Smooth muscle cell (in vitro differentiated cells): ENCODE results near the gene MAGEB3. TPM values are rescaled to one million over a fixed set of nuclear protein-coding genes. Genes with fewer than 3 reads are reported as not detected.

Experiments
- DNase-seq: peaks from one replicate; lab custom pipeline; 2025; ENCODE audit not compliant: unreplicated experiment; lab: John Stamatoyannopoulos, UW
- H2AFZ ChIP-seq: fragments of 200-600 bp; sonication (generic); 2 replicates; pipeline ENCODE4 v1.6.0; 2016; ENCODE audit warnings: antibody characterized with exemption, low read depth, mild to moderate bottlenecking
- H3F3A ChIP-seq: fragments of 200-600 bp; sonication (generic); 2 replicates; pipeline ENCODE4 v1.6.0; 2017; ENCODE audit warnings: antibody characterized with exemption, low read depth
- H3K27ac ChIP-seq: fragments of 200-600 bp; sonication (generic); 2 replicates; pipeline ENCODE4 v1.5.1; 2016; ENCODE audit warnings: low read depth, mild to moderate bottlenecking
- H3K27me3 ChIP-seq: fragments of 200-600 bp; sonication (generic); 2 replicates; pipeline ENCODE4 v1.6.1; 2016; ENCODE audit warnings: low read depth, mild to moderate bottlenecking
- H3K36me3 ChIP-seq: fragments of 200-600 bp; sonication (generic); 2 replicates; pipeline ENCODE4 v1.5.1; 2016; ENCODE audit warnings: low read depth
- H3K4me1 ChIP-seq: fragments of 200-600 bp; sonication (generic); 2 replicates; pipeline ENCODE4 v1.5.1; 2016; ENCODE audit warnings: low read depth
- H3K4me2 ChIP-seq: fragments of 200-600 bp; sonication (generic); 2 replicates; pipeline ENCODE4 v1.6.0; 2016; ENCODE audit warnings: mild to moderate bottlenecking
- H3K4me3 ChIP-seq: fragments of 200-600 bp; sonication (generic); 2 replicates; pipeline ENCODE4 v1.5.1; 2016; ENCODE audit warnings: mild to moderate bottlenecking
- H3K79me2 ChIP-seq: fragments of 200-600 bp; sonication (generic); 2 replicates; pipeline ENCODE4 v1.6.0; 2016; ENCODE audit warnings: low read depth, mild to moderate bottlenecking
- H3K9ac ChIP-seq: fragments of 200-600 bp; sonication (generic); 2 replicates; pipeline ENCODE4 v1.6.0; 2016; ENCODE audit warnings: low read depth
- H3K9me3 ChIP-seq: fragments of 200-600 bp; sonication (generic); replicated peaks from 2 replicates; pipeline ENCODE4 v1.5.1; 2016; ENCODE audit warnings: low read depth
- H4K20me1 ChIP-seq: fragments of 200-600 bp; sonication (generic); 2 replicates; pipeline ENCODE4 v1.6.0; 2016; ENCODE audit warnings: low read depth
- CTCF ChIP-seq: fragments of 200-600 bp; sonication (generic); IDR thresholded peaks from 2 replicates; pipeline ENCODE4 v1.5.1; 2017; ENCODE audit warnings: borderline replicate concordance, mild to moderate bottlenecking, antibody characterized with exemption; ENCODE audit not compliant: insufficient read depth, poor library complexity, severe bottlenecking
- WGBS: methylation state at CpG from one replicate; pipeline ENCODE4 v1.1.7; 2016; ENCODE audit warnings: low lambda C conversion rate; 5-methylcytosine and 5-hydroxymethylcytosine counted together
- polyA plus RNA-seq: library from polyadenylated mRNA; unstranded; fragments of >200 nt; fragmentation: Nextera tagmentation; extraction: Ambion mirVana; gene quantifications from 2 replicates; pipeline ENCODE4 v1.2.1, GENCODE V29; 2016
- total RNA-seq: library from RNA; depleted of rRNA; stranded (reverse); fragments of >200 nt; gene quantifications from 2 replicates; pipeline ENCODE4 v1.2.3, GENCODE V29; 2014

MAGEB3 gene
- total and polyA plus RNA-seq, 2 experiments from 2014 or later: not detected

DNA sequence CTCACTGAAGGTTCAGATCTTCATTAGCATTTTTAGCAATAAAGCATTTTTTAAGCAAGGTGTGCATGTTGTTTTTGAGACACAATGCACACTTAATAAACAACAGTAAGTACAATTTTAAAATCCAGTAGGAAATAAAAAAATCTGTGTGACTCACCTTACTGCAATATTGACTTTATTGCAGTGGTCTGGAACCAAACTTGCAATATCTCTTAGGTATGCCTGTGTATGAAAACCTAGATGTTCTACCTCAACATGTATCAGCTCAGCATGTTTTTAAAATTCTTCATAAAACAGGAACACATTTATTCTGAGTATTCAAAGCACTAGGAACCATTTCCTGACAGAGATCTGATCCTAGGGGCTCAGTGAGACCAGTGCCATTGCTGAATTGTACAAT, 52.1 kb downstream of the MAGEB3 start:
- Histone ChIP-seq H3K4me3 (no peak overlapping the region), H3K27ac (peak overlapping the region; percentile 94), H3F3A (no peaks in the 10 kb centered on the region), H4K20me1 (no peaks in the 10 kb centered on the region), H3K9me3 (no peaks in the 10 kb centered on the region), H2AFZ (no peak overlapping the region), H3K27me3 (no peaks in the 10 kb centered on the region), H3K4me2 (no peak overlapping the region), H3K4me1 (no peaks in the 10 kb centered on the region), H3K36me3 (no peaks in the 10 kb centered on the region), H3K9ac (peak overlapping the region; percentile 18), H3K79me2 (no peaks in the 10 kb centered on the region)
- no peak for DNase-seq
- TF ChIP-seq CTCF: no peak

GRCh38 chrX:30283456-30284200, 53.2 kb downstream of the MAGEB3 start:
- Histone ChIP-seq H2AFZ (no peak overlapping the region), H3K9me3 (no peaks in the 10 kb centered on the region), H3K9ac (peak overlapping the region; percentile 77), H3K4me1 (no peaks in the 10 kb centered on the region), H3K4me2 (no peak overlapping the region), H3K36me3 (no peaks in the 10 kb centered on the region), H3K79me2 (no peaks in the 10 kb centered on the region), H3F3A (no peaks in the 10 kb centered on the region), H3K27me3 (no peaks in the 10 kb centered on the region), H3K27ac (peak overlapping the region; percentile 94), H3K4me3 (no peak overlapping the region), H4K20me1 (no peaks in the 10 kb centered on the region)
- no peak for DNase-seq
- TF ChIP-seq CTCF: no peak
- 50% methylated on average over 3 of the region's 3 CpGs for WGBS

Other genes starting within 250 kb of the MAGEB3 start
- gene MAGEB2, start 15.1 kb upstream of the MAGEB3 start, total RNA-seq: not detected in 2 replicates
- not detected in 2 replicates for gene MAGEB2, start 15.1 kb upstream of the MAGEB3 start, polyA plus RNA-seq
- gene MAGEB4, start 11.3 kb downstream of the MAGEB3 start, total RNA-seq: 0.18 and 0.36 TPM in 2 replicates
- gene MAGEB4, start 11.3 kb downstream of the MAGEB3 start, polyA plus RNA-seq: not detected in 2 replicates
- not detected in 2 replicates for gene MAGEB1, start 16.5 kb downstream of the MAGEB3 start, total RNA-seq
- not detected in 2 replicates for gene MAGEB1, start 16.5 kb downstream of the MAGEB3 start, polyA plus RNA-seq
- gene NR0B1, start 78.7 kb downstream of the MAGEB3 start, total RNA-seq: not detected in 2 replicates
- not detected in 2 replicates for gene NR0B1, start 78.7 kb downstream of the MAGEB3 start, polyA plus RNA-seq